Aorta (tissue), 5 donors: ENCODE results near the gene BRCA2. TPM values are rescaled to one million over a fixed set of nuclear protein-coding genes. Genes with fewer than 3 reads are reported as not detected.

ENCODE experiments used
- ATAC-seq: fragments of 200-7000 bp; cut with Tn5 transposase; one replicate; pipeline ENCODE4 v1.9.1; 2022; ENCODE audit warnings: moderate library complexity; ENCODE audit not compliant: low FRiP score
- DNase-seq, 2 donors: peaks; one replicate each; pipeline ENCODE4 v3.0.0-alpha.2; 2020
- H3K27ac ChIP-seq, 2 donors: one replicate each; pipeline ENCODE4 v1.5.1; 2013; ENCODE audit warnings: low read length in 2 of 2, mild to moderate bottlenecking in 2 of 2, moderate library complexity in 2 of 2, control low read depth in 1 of 2, inconsistent platforms in 1 of 2, low read depth in 1 of 2
- H3K27me3 ChIP-seq, 2 donors: one replicate each; pipeline ENCODE4 v1.6.1; 2013; ENCODE audit warnings: control low read depth in 1 of 2, low read length in 1 of 2, mild to moderate bottlenecking in 1 of 2, moderate library complexity in 1 of 2; ENCODE audit not compliant: insufficient read depth in 2 of 2, control insufficient read depth in 1 of 2
- H3K36me3 ChIP-seq, 2 donors: one replicate each; pipeline ENCODE4 v1.6.1; 2013; ENCODE audit warnings: control low read depth in 1 of 2, low read length in 1 of 2, mild to moderate bottlenecking in 1 of 2; ENCODE audit not compliant: insufficient read depth in 2 of 2, control insufficient read depth in 1 of 2
- H3K4me1 ChIP-seq, 2 donors: one replicate each; pipeline ENCODE4 v1.6.1; 2013; ENCODE audit warnings: low read length in 2 of 2, control low read depth in 1 of 2, mild to moderate bottlenecking in 1 of 2, moderate library complexity in 1 of 2; ENCODE audit not compliant: insufficient read depth in 2 of 2, control insufficient read depth in 1 of 2
- H3K4me3 ChIP-seq, 2 donors: one replicate each; pipeline ENCODE4 v1.5.1; 2013; ENCODE audit warnings: low read length in 2 of 2, control low read depth in 1 of 2, mild to moderate bottlenecking in 1 of 2
- H3K9me3 ChIP-seq: one replicate; pipeline ENCODE4 v1.6.1; 2013; ENCODE audit warnings: mild to moderate bottlenecking, low read length; ENCODE audit not compliant: control insufficient read depth
- WGBS, 2 donors: extraction: QIAGEN DNeasy Blood & Tissue Kit; methylation state at CpG; one replicate each; pipeline ENCODE4 v1.1.7; 2013; 5-methylcytosine and 5-hydroxymethylcytosine counted together
- intact Hi-C, 2 donors: fragments of 100-400 bp; cut with DNase I; formaldehyde crosslinking; loops; one replicate each; pipeline versions ENCODE4 v1.14.2 to v1.15.0; 2022
- polyA plus RNA-seq, 2 donors: library from polyadenylated mRNA; stranded (reverse); fragments of 200-250 nt; gene quantifications; one replicate each; pipeline ENCODE4 v1.2.3, GENCODE V29; 2013
- total RNA-seq, 2 donors: library from RNA; stranded (reverse); fragmentation: NEBNext Ultra II Directional; extraction: Animal tissue kit (Norgen Biotek cat#: 25700); gene quantifications; one replicate each; pipeline ENCODE4 v1.2.1, GENCODE V29; 2021
- donor health status: healthy with polysubstance abuse.
- donor health status: Bipolar disorder and iron deficiency.
- donor health status: DM: no; HTN: no; CAD: no.
- donor health status: DM: no; HTN: no; CAD: no.
- donor health status: DM: yes; HTN: yes; CAD: no.

Gene BRCA2
- total and polyA plus RNA-seq, 4 donors, result 0.26 to 4.3 (median 1.8) TPM

- Histone ChIP-seq H3K27ac (no peak overlapping the region), H3K4me1 (no peaks in the 10 kb centered on the region), H3K27me3 (no peaks in the 10 kb centered on the region), H3K9me3 (no peaks in the 10 kb centered on the region), H3K36me3 (no peaks in the 10 kb centered on the region), H3K4me3 (no peak overlapping the region)
- DNase-seq, result no peak
- intact Hi-C loops, result no loop called here
- no peak for ATAC-seq
Observed at GRCh38 chr13:32305646-32306045, 9.7 kb upstream of the BRCA2 start.

DNA sequence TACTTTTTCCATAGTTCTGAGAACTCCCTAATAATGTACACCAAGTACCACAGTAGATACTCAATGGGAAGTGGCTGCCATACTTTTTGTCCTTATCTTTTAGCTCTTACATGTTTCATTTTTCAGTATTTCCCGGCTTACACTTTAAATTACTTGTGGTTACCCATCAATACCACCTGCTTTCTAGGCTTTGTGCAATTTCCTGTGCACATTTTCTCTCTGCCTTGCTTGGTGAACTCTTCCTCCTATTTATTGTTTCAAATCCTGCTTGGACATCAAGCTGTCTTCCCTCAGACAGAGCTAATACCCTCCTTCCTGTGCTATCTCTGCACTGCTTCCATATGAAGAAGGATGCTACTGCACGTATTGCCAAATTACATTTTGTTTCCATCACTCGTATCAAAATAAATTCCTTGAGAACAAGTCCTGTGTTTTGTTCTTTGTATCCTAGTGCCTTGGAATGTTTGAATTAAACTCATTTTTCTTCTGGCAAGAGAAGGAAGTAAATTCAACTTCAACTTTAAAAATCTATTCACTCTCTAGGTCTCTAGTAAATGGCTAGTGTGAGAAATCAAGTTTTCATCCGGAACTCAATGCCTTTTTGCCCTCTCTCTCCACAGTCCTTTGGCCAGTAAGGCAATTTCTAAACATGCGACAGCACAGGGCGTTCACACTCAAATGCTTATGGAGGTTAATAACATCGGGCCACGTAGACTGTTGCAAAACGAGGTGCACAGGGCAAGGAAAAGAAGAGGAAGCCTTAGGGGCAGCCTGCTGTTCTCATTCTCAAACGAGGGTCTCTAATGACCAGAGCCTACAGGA is 5.8 kb upstream of the BRCA2 start:
- H3K4me3 ChIP-seq, result peak overlapping the region in 1 of 2 donors; percentile 38
- intact Hi-C loops, result loop anchor here (2.0 to 5.0 kb wide), 4 partner anchors 62 to 399 kb away; no protein-coding TSS in a partner anchor
- DNase-seq (no peak), ATAC-seq (peak; percentile 48)
- peak overlapping the region in 1 of 2 donors; percentile 46 for H3K27ac ChIP-seq
- no peaks in the 10 kb centered on the region for H3K4me1 ChIP-seq
- no peaks in the 10 kb centered on the region for H3K27me3 ChIP-seq
- 13 to 17% methylated on average over 10 of the region's 10 CpGs for WGBS, 2 donors
- no peaks in the 10 kb centered on the region for H3K9me3 ChIP-seq
- no peaks in the 10 kb centered on the region for H3K36me3 ChIP-seq

DNA sequence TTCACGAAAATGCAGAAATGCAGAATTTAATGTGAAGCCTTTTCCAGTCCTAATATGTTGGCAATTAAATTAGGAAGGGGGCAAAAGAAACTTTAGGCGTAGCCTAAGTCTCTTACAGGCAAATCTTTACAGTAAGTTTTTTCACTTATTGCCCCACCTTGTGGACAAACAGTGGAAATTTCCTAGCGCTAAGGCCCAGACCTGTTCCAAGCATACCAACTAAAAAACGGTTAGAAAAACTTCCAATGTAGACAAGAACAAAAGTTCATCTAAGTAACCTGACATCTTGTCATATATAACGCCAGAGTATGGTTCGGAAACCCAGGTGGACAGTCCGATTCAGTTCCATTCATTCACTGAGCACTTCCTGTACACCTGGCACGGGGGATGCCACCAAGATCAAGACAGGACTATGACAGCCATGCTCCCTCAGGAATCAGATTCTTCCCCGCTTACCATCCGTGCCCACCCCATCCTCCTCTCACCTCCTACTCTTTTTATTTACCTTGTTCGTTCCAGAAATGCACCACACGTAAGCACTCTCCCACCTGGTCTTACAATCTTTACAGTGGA is 5.1 kb upstream of the BRCA2 start:
- Histone ChIP-seq H3K27ac (no peak overlapping the region), H3K27me3 (no peaks in the 10 kb centered on the region), H3K4me3 (peak overlapping the region in 1 of 2 donors; percentile 38), H3K4me1 (no peaks in the 10 kb centered on the region), H3K9me3 (no peaks in the 10 kb centered on the region), H3K36me3 (no peaks in the 10 kb centered on the region)
- DNase-seq (no peak), ATAC-seq (peak; percentile 85)
- intact Hi-C loops, result loop anchor here (2.0 to 5.0 kb wide), 4 partner anchors 63 to 399 kb away; no protein-coding TSS in a partner anchor
- WGBS, 2 donors, result 42 to 43% methylated on average over 12 of the region's 12 CpGs

- Histone ChIP-seq H3K27ac (no peak overlapping the region), H3K36me3 (no peaks in the 10 kb centered on the region), H3K4me1 (no peaks in the 10 kb centered on the region), H3K27me3 (no peaks in the 10 kb centered on the region), H3K4me3 (no peak overlapping the region), H3K9me3 (no peaks in the 10 kb centered on the region)
- intact Hi-C loops, result loop anchor here (2.0 to 5.0 kb wide), 4 partner anchors 64 to 401 kb away; no protein-coding TSS in a partner anchor
- ATAC-seq (no peak), DNase-seq (no peak)
- WGBS, 2 donors, result 91 to 93% methylated on average over 36 of the region's 36 CpGs
Observed at GRCh38 chr13:32311188-32311897, 4.0 kb upstream of the BRCA2 start.

DNA sequence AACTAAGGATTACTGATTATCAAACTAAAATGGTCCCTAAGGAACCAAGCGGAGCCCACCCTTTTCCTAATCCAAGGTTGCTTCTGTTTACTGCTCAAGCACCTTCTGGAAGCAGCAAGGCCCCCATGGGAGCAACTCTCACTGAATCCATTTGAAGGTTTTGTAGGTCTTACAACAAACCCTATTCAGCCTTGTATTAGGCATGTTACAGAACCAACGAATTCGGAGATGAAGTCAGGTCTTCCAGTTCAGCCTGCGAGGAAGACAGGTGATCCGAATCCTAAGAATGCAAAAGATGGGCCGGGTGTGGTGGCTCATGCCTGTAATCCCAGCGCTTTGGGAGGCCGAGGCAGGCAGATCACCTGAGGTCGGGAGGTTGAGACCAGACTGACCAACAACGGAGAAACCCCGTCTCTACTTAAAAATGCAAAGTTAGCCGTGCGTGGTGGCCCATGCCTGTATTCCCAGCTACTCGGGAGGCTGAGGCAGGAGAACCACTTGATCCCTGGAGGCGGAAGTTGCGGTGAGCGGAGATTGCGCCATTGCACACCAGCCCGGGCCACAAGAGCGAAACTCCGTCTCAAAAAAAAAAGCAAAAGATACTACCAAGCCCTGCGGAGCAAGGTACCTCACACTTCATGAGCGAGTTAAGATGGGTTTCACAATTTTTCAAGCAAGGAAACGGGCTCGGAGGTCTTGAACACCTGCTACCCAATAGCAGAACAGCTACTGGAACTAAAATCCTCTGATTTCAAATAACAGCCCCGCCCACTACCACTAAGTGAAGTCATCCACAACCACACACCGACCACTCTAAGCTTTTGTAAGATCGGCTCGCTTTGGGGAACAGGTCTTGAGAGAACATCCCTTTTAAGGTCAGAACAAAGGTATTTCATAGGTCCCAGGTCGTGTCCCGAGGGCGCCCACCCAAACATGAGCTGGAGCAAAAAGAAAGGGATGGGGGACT is 754 bp upstream of the BRCA2 start:
- intact Hi-C loops, result loop anchor here (5.0 kb wide), 4 partner anchors 67 to 402 kb away; partner anchors contain the start of gene N4BP2L2 (in 1 of the 2)
- H3K36me3 ChIP-seq, result no peaks in the 10 kb centered on the region
- H3K9me3 ChIP-seq, result no peaks in the 10 kb centered on the region
- H3K27me3 ChIP-seq, result no peaks in the 10 kb centered on the region
- WGBS, 2 donors, result 73 to 78% methylated on average over 32 of the region's 32 CpGs
- H3K27ac ChIP-seq, result peak overlapping the region; percentile 65 to 98
- ATAC-seq (peak; percentile 69), DNase-seq (peak; percentile 82)
- peak overlapping the region; percentile 56 to 77 for H3K4me3 ChIP-seq
- no peaks in the 10 kb centered on the region for H3K4me1 ChIP-seq

GRCh38 chr13:32316028-32316339 is 676 bp downstream of the BRCA2 start:
- Histone ChIP-seq H3K27me3 (no peaks in the 10 kb centered on the region), H3K27ac (peak overlapping the region in 1 of 2 donors; percentile 85), H3K9me3 (no peaks in the 10 kb centered on the region), H3K4me3 (peak overlapping the region; percentile 56 to 89), H3K4me1 (no peaks in the 10 kb centered on the region), H3K36me3 (no peaks in the 10 kb centered on the region)
- DNase-seq, result no peak
- intact Hi-C loops, result loop anchor here in 1 of 2 donors (5.0 kb wide), 1 partner anchor 221 kb away; the partner anchor contains the start of gene N4BP2L2
- WGBS, 2 donors, result 0% methylated on average over 13 of the region's 13 CpGs
- ATAC-seq, result no peak

DNA sequence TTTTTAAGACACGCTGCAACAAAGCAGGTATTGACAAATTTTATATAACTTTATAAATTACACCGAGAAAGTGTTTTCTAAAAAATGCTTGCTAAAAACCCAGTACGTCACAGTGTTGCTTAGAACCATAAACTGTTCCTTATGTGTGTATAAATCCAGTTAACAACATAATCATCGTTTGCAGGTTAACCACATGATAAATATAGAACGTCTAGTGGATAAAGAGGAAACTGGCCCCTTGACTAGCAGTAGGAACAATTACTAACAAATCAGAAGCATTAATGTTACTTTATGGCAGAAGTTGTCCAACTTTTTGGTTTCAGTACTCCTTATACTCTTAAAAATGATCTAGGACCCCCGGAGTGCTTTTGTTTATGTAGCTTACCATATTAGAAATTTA is 1.2 kb downstream of the BRCA2 start:
- H3K4me1 ChIP-seq, result no peaks in the 10 kb centered on the region
- no peaks in the 10 kb centered on the region for H3K9me3 ChIP-seq
- H3K27me3 ChIP-seq, result no peaks in the 10 kb centered on the region
- H3K27ac ChIP-seq, result no peak overlapping the region
- H3K36me3 ChIP-seq, result no peaks in the 10 kb centered on the region
- 34 to 37% methylated on average over 6 of the region's 6 CpGs for WGBS, 2 donors
- ATAC-seq, result no peak
- peak overlapping the region; percentile 56 to 89 for H3K4me3 ChIP-seq
- intact Hi-C loops, result loop anchor here in 1 of 2 donors (5.0 kb wide), 1 partner anchor 221 kb away; the partner anchor contains the start of gene N4BP2L2
- DNase-seq, result no peak
